Activated CD8-positive, alpha-beta memory T cell treated with anti-CD3 and anti-CD28 coated beads, Interleukin-2, amount 50 U/mL, for 1 hour (primary cell): ENCODE measurements around the gene ARG2.
A peak's percentile ranks its signal among the peaks of the same experiment; 100 is the strongest.
"Not testable (repeated sequence)": the region's sequence is repeated elsewhere in the genome, so short reads cannot be mapped to it uniquely, and the experiment has no call there.

ENCODE experiments used
- DNase-seq: peaks from one replicate; pipeline ENCODE4 v3.0.0-alpha.2; 2020; ENCODE audit errors: extremely low read depth

Gene ARG2

GRCh38 chr14:67584978-67585377 lies 34.7 kb upstream of the ARG2 start:
- DNase-seq, result no peak

GRCh38 chr14:67586369-67586768 lies 33.4 kb upstream of the ARG2 start:
- DNase-seq, result no peak

GRCh38 chr14:67589204-67589770 lies 30.4 kb upstream of the ARG2 start:
- no peak for DNase-seq

- not testable (repeated sequence) for DNase-seq
These were observed 26.1 kb upstream of the ARG2 start for GRCh38 chr14:67593650-67594049.

- DNase-seq, result no peak
These were observed 24.3 kb upstream of the ARG2 start for GRCh38 chr14:67595392-67595791.

GRCh38 chr14:67599698-67600561 lies 19.8 kb upstream of the ARG2 start, which contains the start of gene PIGH:
PIGH (minus strand) TSS chr14:67600268; CDS start chr14:67600203, 65 bp downstream.
- peak; percentile 69 for DNase-seq

- not testable (repeated sequence) for DNase-seq
These were observed 19.2 kb upstream of the ARG2 start for GRCh38 chr14:67600562-67600974.

GRCh38 chr14:67602076-67602475 lies 17.6 kb upstream of the ARG2 start:
- DNase-seq, result no peak

GRCh38 chr14:67602995-67603545 lies 16.6 kb upstream of the ARG2 start:
- no peak for DNase-seq

GRCh38 chr14:67607646-67608045 lies 12.1 kb upstream of the ARG2 start:
- no peak for DNase-seq

GRCh38 chr14:67609642-67610310 lies 9.9 kb upstream of the ARG2 start:
- no peak for DNase-seq

GRCh38 chr14:67610491-67610890 lies 9.2 kb upstream of the ARG2 start:
- no peak for DNase-seq

- DNase-seq, result peak; percentile 49
These were observed 1.1 kb upstream of the ARG2 start for GRCh38 chr14:67618617-67619063.

- DNase-seq, result no peak
These were observed 581 bp downstream of the ARG2 start for GRCh38 chr14:67620217-67620785.

- DNase-seq, result no peak
These were observed 3.0 kb downstream of the ARG2 start for GRCh38 chr14:67622675-67623074.

- DNase-seq, result no peak
These were observed 3.4 kb downstream of the ARG2 start for GRCh38 chr14:67623114-67623513.

GRCh38 chr14:67626131-67626530 lies 6.4 kb downstream of the ARG2 start:
- DNase-seq, result not testable (repeated sequence)

GRCh38 chr14:67627519-67627918 lies 7.8 kb downstream of the ARG2 start:
- DNase-seq, result no peak

GRCh38 chr14:67630186-67630585 lies 10.5 kb downstream of the ARG2 start:
- no peak for DNase-seq

- DNase-seq, result no peak
These were observed 11.2 kb downstream of the ARG2 start for GRCh38 chr14:67630938-67631337.

- DNase-seq, result no peak
These were observed 13.9 kb downstream of the ARG2 start for GRCh38 chr14:67633451-67634147.
